K562 (cell line): ENCODE data around the gene PPM1N. TPM values are rescaled to one million over a fixed set of nuclear protein-coding genes. Genes with fewer than 3 reads are reported as not detected.
A peak's percentile ranks its signal among the peaks of the same experiment; 100 is the strongest.

ENCODE experiments used
- ATAC-seq: fragments of 200-7000 bp; cut with Tn5 transposase; 3 replicates; pipeline ENCODE4 v1.9.1; 2020; ENCODE audit warnings: moderate library complexity
- BruUV-seq: library from RNA; stranded (reverse); fragments of 400-500 nt; replicated peaks from 2 replicates; lab custom pipeline; 2021; lab: Mats Ljungman, UMichigan
- CTCF ChIA-PET: fragments of 300-600 bp; formaldehyde crosslinking; extraction: SDS; loops from one replicate; lab custom pipeline; 2021; ENCODE audit warnings: low intra/inter-chr PET ratio; lab: Yijun Ruan, JAX
- POLR2A ChIA-PET: fragments of 300-600, 350-650 bp; sonication (Branson Sonifier 250); formaldehyde crosslinking; extraction: SDS; loops from one replicate; lab custom pipeline; 2021; ENCODE audit warnings: antibody characterized with exemption, inconsistent platforms; lab: Yijun Ruan, JAX
- DNase-seq, 4 experiments: peaks; one replicate each; pipeline versions ENCODE4 v3.0.0 to v3.0.0-alpha.2; 2011 to 2018; ENCODE audit warnings: low spot score in 3 of 4, mixed read lengths in 3 of 4; ENCODE audit errors: extremely low read depth in 1 of 4
- FAIRE-seq: peaks from 2 replicates; lab custom pipeline; 2011; peaks lifted over from hg19 to GRCh38; lab: Jason Lieb, UNC
- H2AFZ ChIP-seq: 2 replicates; pipeline ENCODE4 v1.6.0; 2011; ENCODE audit warnings: low read depth, low read length, control low read depth, inconsistent platforms
- H3K27ac ChIP-seq: fragments of 200-600 bp; 3 replicates; pipeline ENCODE4 v1.8.0; 2011; ENCODE audit warnings: low read depth, mild to moderate bottlenecking, control low read depth, inconsistent platforms, low read length, moderate library complexity, mixed read lengths; ENCODE audit errors: extremely low read depth
- H3K27me3 ChIP-seq, 2 experiments: fragments of 300-600 bp in 1 of 2; 2 replicates in 1 of 2; 3 replicates in 1 of 2; pipeline versions ENCODE4 v1.6.0 to v1.8.0; 2011; ENCODE audit warnings: inconsistent platforms in 2 of 2, low read length in 2 of 2, mild to moderate bottlenecking in 1 of 2, mixed read lengths in 1 of 2, moderate library complexity in 1 of 2; ENCODE audit not compliant: control insufficient read depth in 2 of 2, insufficient read depth in 2 of 2
- H3K36me3 ChIP-seq: fragments of 300-600 bp; 3 replicates; pipeline ENCODE4 v1.8.0; 2011; ENCODE audit warnings: mild to moderate bottlenecking, low read length, inconsistent platforms; ENCODE audit not compliant: control insufficient read depth, insufficient read depth
- H3K4me1 ChIP-seq, 2 experiments: fragments of 200-600 bp in 1 of 2; replicated peaks in 1 of 2; 2 replicates in 1 of 2; 3 replicates in 1 of 2; pipeline versions ENCODE4 v1.5.1 to v1.8.0; 2011; ENCODE audit warnings: inconsistent platforms in 2 of 2, low read length in 2 of 2, mild to moderate bottlenecking in 1 of 2, mixed read lengths in 1 of 2, moderate library complexity in 1 of 2; ENCODE audit not compliant: control insufficient read depth in 2 of 2, insufficient read depth in 2 of 2
- H3K4me2 ChIP-seq: 2 replicates; pipeline ENCODE4 v1.6.1; 2011; ENCODE audit warnings: low read length, control low read depth, inconsistent platforms, mixed read lengths; ENCODE audit not compliant: insufficient read depth
- H3K4me3 ChIP-seq: fragments of 200-600 bp; sonication (generic), shearing (Covaris generic); 2 replicates; pipeline ENCODE4 v1.5.1; 2016; ENCODE audit warnings: control low read depth, inconsistent platforms
- H3K79me2 ChIP-seq: fragments of 200-600 bp; 3 replicates; pipeline ENCODE4 v1.8.0; 2011; ENCODE audit warnings: low read length, inconsistent platforms; ENCODE audit not compliant: control insufficient read depth, insufficient read depth
- H3K9ac ChIP-seq, 2 experiments: 2 replicates each; pipeline versions ENCODE4 v1.6.0 to v1.6.1; 2011; ENCODE audit warnings: low read depth in 2 of 2, low read length in 2 of 2, control low read depth in 1 of 2, inconsistent platforms in 1 of 2, mild to moderate bottlenecking in 1 of 2, mixed read lengths in 1 of 2; ENCODE audit not compliant: insufficient read depth in 1 of 2
- H3K9me1 ChIP-seq: one replicate; pipeline ENCODE4 v1.6.0; 2011; ENCODE audit warnings: inconsistent platforms, mild to moderate bottlenecking, low read length, moderate library complexity; ENCODE audit not compliant: control insufficient read depth, insufficient read depth
- H3K9me3 ChIP-seq: replicated peaks from 2 replicates; pipeline ENCODE4 v1.5.1; 2011; ENCODE audit warnings: low read depth, low read length, inconsistent platforms; ENCODE audit not compliant: control insufficient read depth, insufficient read depth
- H4K20me1 ChIP-seq: replicated peaks from 2 replicates; pipeline ENCODE4 v1.6.1; 2011; ENCODE audit warnings: low read length, inconsistent platforms, mixed read lengths; ENCODE audit not compliant: control insufficient read depth, insufficient read depth
- ATF1 ChIP-seq, 2 experiments: fragments of 450-650 bp in 1 of 2; IDR thresholded peaks; 2 replicates each; pipeline ENCODE4 v1.6.1; 2016; ENCODE audit warnings: missing compliant biosample characterization in 1 of 2, missing genetic modification characterization in 1 of 2
- ATF3 ChIP-seq, 2 experiments: fragments of 450-650 bp in 1 of 2; sonication (generic) in 1 of 2; formaldehyde crosslinking in 1 of 2; IDR thresholded peaks in 1 of 2; conservative IDR thresholded peaks in 1 of 2; 2 replicates each; pipeline versions ENCODE4 v1.6.1 to v1.8.1; 2016 to 2023; ENCODE audit warnings: mild to moderate bottlenecking in 2 of 2, moderate library complexity in 2 of 2, inconsistent platforms in 1 of 2, missing genetic modification reagents in 1 of 2
- ATF7 ChIP-seq: fragments of 450-650 bp; IDR thresholded peaks from 2 replicates; pipeline ENCODE4 v1.7.1; 2014; ENCODE audit warnings: mild to moderate bottlenecking, moderate library complexity
- CEBPG ChIP-seq, 3 experiments: fragments of 200-800 bp in 1 of 3; sonication (Bioruptor generic) in 1 of 3; sonication (generic) in 1 of 3; formaldehyde crosslinking in 1 of 3; IDR thresholded peaks in 2 of 3; conservative IDR thresholded peaks in 1 of 3; 2 replicates each; pipeline versions ENCODE4 v1.6.1 to v1.8.0; 2016 to 2022; ENCODE audit warnings: missing compliant biosample characterization in 2 of 3, missing genetic modification characterization in 2 of 3, mild to moderate bottlenecking in 1 of 3, missing genetic modification reagents in 1 of 3
- DDX20 ChIP-seq: fragments of 450-650 bp; IDR thresholded peaks from 2 replicates; pipeline ENCODE4 v1.6.1; 2016; ENCODE audit warnings: missing genetic modification characterization, low read depth, mild to moderate bottlenecking, missing compliant biosample characterization, moderate library complexity
- GTF2A2 ChIP-seq: IDR thresholded peaks from 2 replicates; pipeline ENCODE4 v1.6.1; 2016; ENCODE audit warnings: mild to moderate bottlenecking, missing genetic modification characterization, missing compliant biosample characterization
- HMBOX1 ChIP-seq: sonication (generic); IDR thresholded peaks from 2 replicates; pipeline ENCODE4 v1.6.1; 2016
- JUND ChIP-seq, 2 experiments: IDR thresholded peaks; 2 replicates in 1 of 2; 3 replicates in 1 of 2; pipeline ENCODE4 v1.6.1; 2011; ENCODE audit warnings: borderline replicate concordance in 2 of 2, low read depth in 2 of 2, low read length in 2 of 2, improper control_type of control experiment in 1 of 2, missing biosample characterization in 1 of 2, missing genetic modification characterization in 1 of 2, missing genetic modification reagents in 1 of 2
- PHB ChIP-seq: fragments of 250-450 bp; sonication (Bioruptor Pico); IDR thresholded peaks from 2 replicates; pipeline ENCODE4 v1.5.0; 2021
- PML ChIP-seq: IDR thresholded peaks from 2 replicates; pipeline ENCODE4 v1.6.1; 2012; ENCODE audit warnings: low read length, inconsistent platforms
- RBM34 ChIP-seq: fragments of 200-400 bp; formaldehyde crosslinking; IDR thresholded peaks from 2 replicates; pipeline ENCODE4 v1.6.1; 2018; ENCODE audit warnings: low read length, borderline replicate concordance; ENCODE audit not compliant: insufficient read depth
- ZNF830 ChIP-seq: fragments of 250-450 bp; sonication (Bioruptor Pico); IDR thresholded peaks from 2 replicates; pipeline ENCODE4 v1.5.0; 2021; ENCODE audit warnings: mild to moderate bottlenecking
- WGBS: fragments of 100-300 bp; shearing (Covaris generic); methylation state at CpG from one replicate; pipeline ENCODE4 v1.1.6; 2016; ENCODE audit warnings: low coverage, mixed read lengths; ENCODE audit not compliant: insufficient coverage; ENCODE audit errors: missing lambda C conversion rate; 5-methylcytosine and 5-hydroxymethylcytosine counted together
- in situ Hi-C: fragments of 300-500 bp; cut with MboI; formaldehyde crosslinking; loops from 4 replicates; pipeline ENCODE4 v1.15.0; 2018; ENCODE audit warnings: inconsistent platforms, mixed read lengths
- intact Hi-C: fragments of 100-400 bp; cut with micrococcal nuclease; formaldehyde crosslinking; loops from 2 replicates; pipeline ENCODE4 v1.14.2; 2022
- polyA plus RNA-seq, 8 experiments: library from polyadenylated mRNA; depleted of rRNA in 4 of 8; stranded (reverse) in 5 of 8; unstranded in 3 of 8; fragments of >200 nt; fragmentation: Nextera tagmentation in 2 of 8; fragmentation: Illumina TruSeq in 1 of 8; extraction: Ambion mirVana in 2 of 8; extraction: Trizol in 1 of 8; gene quantifications; 2 replicates each; pipeline versions ENCODE4 v1.2.1 to v1.2.3, GENCODE V29; 2011 to 2014; ENCODE audit warnings: inconsistent platforms in 1 of 8, missing spikeins in 1 of 8
- total RNA-seq, 7 experiments: library from RNA; depleted of rRNA in 6 of 7; stranded (reverse); fragments of >200 nt in 6 of 7; fragmentation: Illumina TruSeq in 2 of 7; extraction: Trizol in 2 of 7; gene quantifications; 2 replicates each; pipeline versions ENCODE4 v1.2.1 to v1.2.3, GENCODE V29; 2011 to 2021; ENCODE audit warnings: low replicate concordance in 1 of 7

The PPM1N gene
- total and polyA plus RNA-seq, 9 of the 15 experiments (the other 6 are each of a cell fraction or from before 2014, with no cell fraction given): 4.5 to 15.6 (median 8.7) TPM

- 66% methylated on average over 8 of the region's 8 CpGs for WGBS
- ChIA-PET POLR2A (interaction anchor here (0.6 kb wide), 2 partner anchors 198 to 219 kb away, joined by 4 read pairs; no protein-coding TSS in a partner anchor), CTCF (no interaction called here)
- no TSS peak for BruUV-seq
- in situ Hi-C loops: no loop called here
- peak overlapping the region; percentile 21; the same call in 1 of the 3 replicates for H3K27ac ChIP-seq
- H4K20me1 ChIP-seq: no peaks in the 10 kb centered on the region
- H3K4me2 ChIP-seq: peak overlapping the region; percentile 42; the same call in 1 of the 2 replicates
- no peak for DNase-seq
- no peaks in the 10 kb centered on the region for H3K9me1 ChIP-seq
- no peak for ATAC-seq
- H3K36me3 ChIP-seq: no peaks in the 10 kb centered on the region
- peak overlapping the region in 1 of 2 experiments; percentile 22; a peak in 1 of 4 replicates for H3K9ac ChIP-seq
- peaks cover 26 to 66% of the 10 kb centered on the region in 2 experiments for H3K4me1 ChIP-seq
- peaks cover 6% of the 10 kb centered on the region; the same call in 2 of the 3 replicates for H3K79me2 ChIP-seq
- H3K4me3 ChIP-seq: no peak overlapping the region
- FAIRE-seq: no peak
- H3K9me3 ChIP-seq: no peaks in the 10 kb centered on the region
- intact Hi-C loops: no loop called here
- peaks cover 0 to under 1% of the 10 kb centered on the region in 2 experiments; a peak in 1 of 5 replicates for H3K27me3 ChIP-seq
- TF ChIP-seq RBM34: no peak
- TF ChIP-seq ATF1 (CRISPR knock-in tag; IDR thresholded peaks at IDR 0.05): no peak
- TF ChIP-seq ATF1 (tag; IDR thresholded peaks at IDR 0.05): 0 out of 2 replicates have a peak, but pooled peaks have one; percentile 22
- TF ChIP-seq CEBPG (CRISPR knock-in tag; IDR thresholded peaks at IDR 0.05): peak; percentile 16; the same call in 1 of the 2 replicates
- TF ChIP-seq CEBPG (tag; conservative IDR thresholded peaks at IDR 0.05 in 1 of 2, IDR thresholded peaks at IDR 0.05 in 1 of 2): no peak
- TF ChIP-seq PML: no peak
- no peak for TF ChIP-seq PHB (CRISPR knock-in tag)
- TF ChIP-seq ZNF830: no peak
- TF ChIP-seq HMBOX1: no peak
- no peak for TF ChIP-seq DDX20 (tag)
- peak; percentile 90 for TF ChIP-seq ATF3 (IDR thresholded peaks at IDR 0.05)
- TF ChIP-seq ATF3 (CRISPR knock-in tag; conservative IDR thresholded peaks at IDR 0.05): no peak
- TF ChIP-seq GTF2A2: no peak
- TF ChIP-seq JUND (IDR thresholded peaks at IDR 0.05; ENCODE audit: borderline replicate concordance, low read depth, low read length): no peak
- peak; percentile 53; the same call in 1 of the 3 replicates for TF ChIP-seq JUND (tag; IDR thresholded peaks at IDR 0.05; ENCODE audit: borderline replicate concordance, low read depth, low read length)
- TF ChIP-seq ATF7: peak; percentile 82
- peak overlapping the region; percentile 80 for H2AFZ ChIP-seq
These were observed 2.9 kb downstream of the PPM1N start for GRCh38 chr19:45500918-45501729.
